H1 (cell line): Measurements from ENCODE around the gene DUXB. TPM values are rescaled to one million over a fixed set of nuclear protein-coding genes. Genes with fewer than 3 reads are reported as not detected.

ENCODE experiments used
- BRCA1 ChIP-seq: IDR thresholded peaks from 2 replicates; pipeline ENCODE4 v1.6.1; 2012; ENCODE audit warnings: low read depth, low read length, improper control_type of control experiment
- EGR1 ChIP-seq: IDR thresholded peaks from 2 replicates; pipeline ENCODE4 v1.6.1; 2011; ENCODE audit warnings: low read depth, low read length, borderline replicate concordance
- KDM1A ChIP-seq: fragments of 200-600, 300-600 bp; sonication (generic); IDR thresholded peaks from 2 replicates; pipeline ENCODE4 v1.7.1; 2016; ENCODE audit warnings: mild to moderate bottlenecking, low read length, borderline replicate concordance
- SP2 ChIP-seq: IDR thresholded peaks from 2 replicates; pipeline ENCODE4 v1.6.1; 2012; ENCODE audit warnings: mild to moderate bottlenecking, low read length, inconsistent platforms
- polyA plus RNA-seq, 7 experiments: library from polyadenylated mRNA; depleted of rRNA in 3 of 7; stranded (reverse) in 5 of 7; unstranded in 2 of 7; fragments of >200 nt in 5 of 7; fragments of 200-250 nt in 2 of 7; gene quantifications; 1 replicate in 5 of 7; 2 replicates in 1 of 7; 4 replicates in 1 of 7; pipeline versions ENCODE4 v1.2.1 to v1.2.3, GENCODE V29; 2011 to 2013; ENCODE audit warnings: missing spikeins in 2 of 7, mixed read lengths in 2 of 7
- total RNA-seq: library from RNA; stranded (reverse); fragmentation: NEBNext Ultra II Directional; extraction: Animal tissue kit (Norgen Biotek cat#: 25700); gene quantifications from 2 replicates; pipeline ENCODE4 v1.2.1, GENCODE V29; 2021
- TF ChIP-seq, protein P1 (sequence below): fragments of 300-600 bp; sonication (generic); IDR thresholded peaks from 2 replicates; pipeline ENCODE4 v1.7.1; 2012; ENCODE audit warnings: low read length, moderate library complexity, mild to moderate bottlenecking, inconsistent platforms; ENCODE audit not compliant: insufficient replicate concordance

Gene DUXB
- total and polyA plus RNA-seq, 2 of the 8 experiments (the other 6 are each of a cell fraction or from before 2014, with no cell fraction given): not detected

DNA sequence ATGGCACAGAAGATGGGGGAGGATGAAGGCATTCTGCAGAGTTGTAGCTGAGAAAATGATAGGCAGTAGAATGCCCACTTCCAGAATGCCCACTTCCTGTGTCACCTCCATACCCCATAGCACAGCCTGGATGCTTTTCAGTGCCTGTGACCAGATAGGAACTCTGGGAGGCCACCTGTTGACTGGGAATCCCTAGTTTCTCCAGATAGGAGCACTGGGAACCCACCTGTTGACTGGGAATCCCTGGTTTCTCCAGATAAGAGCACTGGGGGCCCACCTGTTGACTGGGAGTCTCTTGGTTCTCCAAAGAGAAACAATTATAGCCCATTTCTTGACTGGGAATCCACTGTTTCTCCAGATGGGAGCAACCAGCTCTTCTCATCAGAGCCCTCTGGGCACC lies 13.4 kb upstream of the DUXB start (continued):
- TF ChIP-seq, protein P1, sequence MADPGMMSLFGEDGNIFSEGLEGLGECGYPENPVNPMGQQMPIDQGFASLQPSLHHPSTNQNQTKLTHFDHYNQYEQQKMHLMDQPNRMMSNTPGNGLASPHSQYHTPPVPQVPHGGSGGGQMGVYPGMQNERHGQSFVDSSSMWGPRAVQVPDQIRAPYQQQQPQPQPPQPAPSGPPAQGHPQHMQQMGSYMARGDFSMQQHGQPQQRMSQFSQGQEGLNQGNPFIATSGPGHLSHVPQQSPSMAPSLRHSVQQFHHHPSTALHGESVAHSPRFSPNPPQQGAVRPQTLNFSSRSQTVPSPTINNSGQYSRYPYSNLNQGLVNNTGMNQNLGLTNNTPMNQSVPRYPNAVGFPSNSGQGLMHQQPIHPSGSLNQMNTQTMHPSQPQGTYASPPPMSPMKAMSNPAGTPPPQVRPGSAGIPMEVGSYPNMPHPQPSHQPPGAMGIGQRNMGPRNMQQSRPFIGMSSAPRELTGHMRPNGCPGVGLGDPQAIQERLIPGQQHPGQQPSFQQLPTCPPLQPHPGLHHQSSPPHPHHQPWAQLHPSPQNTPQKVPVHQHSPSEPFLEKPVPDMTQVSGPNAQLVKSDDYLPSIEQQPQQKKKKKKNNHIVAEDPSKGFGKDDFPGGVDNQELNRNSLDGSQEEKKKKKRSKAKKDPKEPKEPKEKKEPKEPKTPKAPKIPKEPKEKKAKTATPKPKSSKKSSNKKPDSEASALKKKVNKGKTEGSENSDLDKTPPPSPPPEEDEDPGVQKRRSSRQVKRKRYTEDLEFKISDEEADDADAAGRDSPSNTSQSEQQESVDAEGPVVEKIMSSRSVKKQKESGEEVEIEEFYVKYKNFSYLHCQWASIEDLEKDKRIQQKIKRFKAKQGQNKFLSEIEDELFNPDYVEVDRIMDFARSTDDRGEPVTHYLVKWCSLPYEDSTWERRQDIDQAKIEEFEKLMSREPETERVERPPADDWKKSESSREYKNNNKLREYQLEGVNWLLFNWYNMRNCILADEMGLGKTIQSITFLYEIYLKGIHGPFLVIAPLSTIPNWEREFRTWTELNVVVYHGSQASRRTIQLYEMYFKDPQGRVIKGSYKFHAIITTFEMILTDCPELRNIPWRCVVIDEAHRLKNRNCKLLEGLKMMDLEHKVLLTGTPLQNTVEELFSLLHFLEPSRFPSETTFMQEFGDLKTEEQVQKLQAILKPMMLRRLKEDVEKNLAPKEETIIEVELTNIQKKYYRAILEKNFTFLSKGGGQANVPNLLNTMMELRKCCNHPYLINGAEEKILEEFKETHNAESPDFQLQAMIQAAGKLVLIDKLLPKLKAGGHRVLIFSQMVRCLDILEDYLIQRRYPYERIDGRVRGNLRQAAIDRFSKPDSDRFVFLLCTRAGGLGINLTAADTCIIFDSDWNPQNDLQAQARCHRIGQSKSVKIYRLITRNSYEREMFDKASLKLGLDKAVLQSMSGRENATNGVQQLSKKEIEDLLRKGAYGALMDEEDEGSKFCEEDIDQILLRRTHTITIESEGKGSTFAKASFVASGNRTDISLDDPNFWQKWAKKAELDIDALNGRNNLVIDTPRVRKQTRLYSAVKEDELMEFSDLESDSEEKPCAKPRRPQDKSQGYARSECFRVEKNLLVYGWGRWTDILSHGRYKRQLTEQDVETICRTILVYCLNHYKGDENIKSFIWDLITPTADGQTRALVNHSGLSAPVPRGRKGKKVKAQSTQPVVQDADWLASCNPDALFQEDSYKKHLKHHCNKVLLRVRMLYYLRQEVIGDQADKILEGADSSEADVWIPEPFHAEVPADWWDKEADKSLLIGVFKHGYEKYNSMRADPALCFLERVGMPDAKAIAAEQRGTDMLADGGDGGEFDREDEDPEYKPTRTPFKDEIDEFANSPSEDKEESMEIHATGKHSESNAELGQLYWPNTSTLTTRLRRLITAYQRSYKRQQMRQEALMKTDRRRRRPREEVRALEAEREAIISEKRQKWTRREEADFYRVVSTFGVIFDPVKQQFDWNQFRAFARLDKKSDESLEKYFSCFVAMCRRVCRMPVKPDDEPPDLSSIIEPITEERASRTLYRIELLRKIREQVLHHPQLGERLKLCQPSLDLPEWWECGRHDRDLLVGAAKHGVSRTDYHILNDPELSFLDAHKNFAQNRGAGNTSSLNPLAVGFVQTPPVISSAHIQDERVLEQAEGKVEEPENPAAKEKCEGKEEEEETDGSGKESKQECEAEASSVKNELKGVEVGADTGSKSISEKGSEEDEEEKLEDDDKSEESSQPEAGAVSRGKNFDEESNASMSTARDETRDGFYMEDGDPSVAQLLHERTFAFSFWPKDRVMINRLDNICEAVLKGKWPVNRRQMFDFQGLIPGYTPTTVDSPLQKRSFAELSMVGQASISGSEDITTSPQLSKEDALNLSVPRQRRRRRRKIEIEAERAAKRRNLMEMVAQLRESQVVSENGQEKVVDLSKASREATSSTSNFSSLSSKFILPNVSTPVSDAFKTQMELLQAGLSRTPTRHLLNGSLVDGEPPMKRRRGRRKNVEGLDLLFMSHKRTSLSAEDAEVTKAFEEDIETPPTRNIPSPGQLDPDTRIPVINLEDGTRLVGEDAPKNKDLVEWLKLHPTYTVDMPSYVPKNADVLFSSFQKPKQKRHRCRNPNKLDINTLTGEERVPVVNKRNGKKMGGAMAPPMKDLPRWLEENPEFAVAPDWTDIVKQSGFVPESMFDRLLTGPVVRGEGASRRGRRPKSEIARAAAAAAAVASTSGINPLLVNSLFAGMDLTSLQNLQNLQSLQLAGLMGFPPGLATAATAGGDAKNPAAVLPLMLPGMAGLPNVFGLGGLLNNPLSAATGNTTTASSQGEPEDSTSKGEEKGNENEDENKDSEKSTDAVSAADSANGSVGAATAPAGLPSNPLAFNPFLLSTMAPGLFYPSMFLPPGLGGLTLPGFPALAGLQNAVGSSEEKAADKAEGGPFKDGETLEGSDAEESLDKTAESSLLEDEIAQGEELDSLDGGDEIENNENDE: no peak
- TF ChIP-seq KDM1A (no peak), EGR1 (no peak), BRCA1 (no peak), SP2 (no peak)
